Amniotic epithelial cell (primary cell): ENCODE results near the gene ARNT2.
A peak's percentile ranks its signal among the peaks of the same experiment; 100 is the strongest.
"Not testable (repeated sequence)": the region's sequence is repeated elsewhere in the genome, so short reads cannot be mapped to it uniquely, and the experiment has no call there.

ENCODE experiments used
- DNase-seq: peaks from one replicate; pipeline ENCODE4 v3.0.0-alpha.2; 2010; ENCODE audit warnings: low read depth

Gene ARNT2

GRCh38 chr15:80491163-80491847 is 87.1 kb downstream of the ARNT2 start:
- no peak for DNase-seq

- no peak for DNase-seq
These were observed 88.2 kb downstream of the ARNT2 start for GRCh38 chr15:80492409-80492808.

- DNase-seq = no peak
These were observed 88.7 kb downstream of the ARNT2 start for GRCh38 chr15:80492874-80493273.

- peak; percentile 52 for DNase-seq
These were observed 90.2 kb downstream of the ARNT2 start for GRCh38 chr15:80494351-80494751.

GRCh38 chr15:80494756-80495155 is 90.6 kb downstream of the ARNT2 start:
- DNase-seq = no peak

GRCh38 chr15:80495401-80495942 is 91.3 kb downstream of the ARNT2 start:
- no peak for DNase-seq

- DNase-seq = no peak
These were observed 91.9 kb downstream of the ARNT2 start for GRCh38 chr15:80496096-80496495.

GRCh38 chr15:80497221-80497620 is 93.0 kb downstream of the ARNT2 start:
- DNase-seq = no peak

- DNase-seq = no peak
These were observed 94.5 kb downstream of the ARNT2 start for GRCh38 chr15:80498652-80499051.

- no peak for DNase-seq
These were observed 95.8 kb downstream of the ARNT2 start for GRCh38 chr15:80500021-80500420.

GRCh38 chr15:80501476-80501875 is 97.3 kb downstream of the ARNT2 start:
- no peak for DNase-seq

- no peak for DNase-seq
These were observed 98.6 kb downstream of the ARNT2 start for GRCh38 chr15:80502782-80503181.

- no peak for DNase-seq
These were observed 99.3 kb downstream of the ARNT2 start for GRCh38 chr15:80503319-80503952.

- DNase-seq = no peak
These were observed 100.7 kb downstream of the ARNT2 start for GRCh38 chr15:80504931-80505330.

- DNase-seq = no peak
These were observed 102.2 kb downstream of the ARNT2 start for GRCh38 chr15:80506286-80506893.

- no peak for DNase-seq
These were observed 102.9 kb downstream of the ARNT2 start for GRCh38 chr15:80507131-80507530.

- DNase-seq = peak; percentile 82
These were observed 103.6 kb downstream of the ARNT2 start for GRCh38 chr15:80507638-80508316.

- no peak for DNase-seq
These were observed 104.6 kb downstream of the ARNT2 start for GRCh38 chr15:80508783-80509182.

- no peak for DNase-seq
These were observed 105.6 kb downstream of the ARNT2 start for GRCh38 chr15:80509800-80510199.

- not testable (repeated sequence) for DNase-seq
These were observed 106.8 kb downstream of the ARNT2 start for GRCh38 chr15:80510985-80511384.

GRCh38 chr15:80512726-80513660 is 108.8 kb downstream of the ARNT2 start:
- DNase-seq = peak; percentile 35
